Common myeloid progenitor, CD34-positive (primary cell): ENCODE results near the gene MTSS2.

Source experiments
- CTCF ChIA-PET: fragments of 350-600 bp; sonication (Branson Sonifier 250); formaldehyde crosslinking; loops from one replicate; lab custom pipeline; 2021; ENCODE audit warnings: antibody characterized with exemption; lab: Charles Lee
- POLR2A ChIA-PET: fragments of 350-600 bp; sonication (Branson Sonifier 250); formaldehyde crosslinking; loops from one replicate; lab custom pipeline; 2021; ENCODE audit warnings: antibody characterized with exemption; lab: Charles Lee
- DNase-seq, 3 donors: peaks; one replicate each; pipeline versions ENCODE4 v3.0.0 to v3.0.0-alpha.2; 2013
- H3K27ac ChIP-seq, 2 experiments: 1 replicate in 1 of 2; 2 replicates in 1 of 2; pipeline ENCODE4 v1.7.0; 2013; ENCODE audit warnings: inconsistent platforms in 2 of 2, low read length in 2 of 2, mild to moderate bottlenecking in 2 of 2, low read depth in 1 of 2, moderate library complexity in 1 of 2; ENCODE audit not compliant: severe bottlenecking in 2 of 2, insufficient read depth in 1 of 2, poor library complexity in 1 of 2
- H3K27me3 ChIP-seq, 5 experiments: replicated peaks in 2 of 5; 1 replicate in 3 of 5; 2 replicates in 2 of 5; pipeline versions ENCODE4 v1.6.1 to v1.7.0; 2013; ENCODE audit warnings: low read length in 4 of 5, mild to moderate bottlenecking in 2 of 5, moderate library complexity in 2 of 5, inconsistent platforms in 1 of 5; ENCODE audit not compliant: insufficient read depth in 5 of 5, control insufficient read depth in 4 of 5
- H3K36me3 ChIP-seq, 4 experiments: 1 replicate in 2 of 4; 2 replicates in 2 of 4; pipeline versions ENCODE4 v1.6.1 to v1.7.0; 2013; ENCODE audit warnings: low read length in 3 of 4, control low read depth in 1 of 4, mild to moderate bottlenecking in 1 of 4; ENCODE audit not compliant: control insufficient read depth in 4 of 4, insufficient read depth in 4 of 4
- H3K4me1 ChIP-seq, 4 experiments: 1 replicate in 3 of 4; 2 replicates in 1 of 4; pipeline versions ENCODE4 v1.6.1 to v1.7.1; 2013; ENCODE audit warnings: low read length in 3 of 4, mild to moderate bottlenecking in 3 of 4, control low read depth in 1 of 4, inconsistent platforms in 1 of 4, moderate library complexity in 1 of 4; ENCODE audit not compliant: control insufficient read depth in 4 of 4, insufficient read depth in 4 of 4; ENCODE audit errors: control extremely low read depth in 1 of 4
- H3K4me3 ChIP-seq, 7 experiments: 1 replicate in 4 of 7; 2 replicates in 3 of 7; pipeline versions ENCODE4 v1.5.1 to v1.7.0; 2013; ENCODE audit warnings: mild to moderate bottlenecking in 7 of 7, low read length in 6 of 7, moderate library complexity in 6 of 7, inconsistent platforms in 2 of 7, low read depth in 2 of 7, control low read depth in 1 of 7; ENCODE audit not compliant: insufficient read depth in 4 of 7, control insufficient read depth in 1 of 7; ENCODE audit errors: extremely low read depth in 1 of 7
- H3K9me3 ChIP-seq, 5 experiments: 1 replicate in 4 of 5; 2 replicates in 1 of 5; pipeline versions ENCODE4 v1.6.1 to v1.7.1; 2013; ENCODE audit warnings: low read length in 4 of 5, mild to moderate bottlenecking in 2 of 5, inconsistent platforms in 1 of 5, low read depth in 1 of 5, moderate library complexity in 1 of 5; ENCODE audit not compliant: control insufficient read depth in 4 of 5, insufficient read depth in 2 of 5; ENCODE audit errors: control extremely low read depth in 1 of 5
- WGBS: methylation state at CpG from one replicate; pipeline ENCODE4 v1.1.5; 2013; ENCODE audit not compliant: insufficient coverage; 5-methylcytosine and 5-hydroxymethylcytosine counted together

Gene MTSS2

GRCh38 chr16:70661918-70662641 is 23.8 kb downstream of the MTSS2 start:
- WGBS: 94% methylated on average over 17 of the region's 21 CpGs
- CTCF ChIA-PET: interaction anchor here (1.7 kb wide), 1 partner anchor 8 kb away, joined by 6 read pairs; no protein-coding TSS in a partner anchor

DNA sequence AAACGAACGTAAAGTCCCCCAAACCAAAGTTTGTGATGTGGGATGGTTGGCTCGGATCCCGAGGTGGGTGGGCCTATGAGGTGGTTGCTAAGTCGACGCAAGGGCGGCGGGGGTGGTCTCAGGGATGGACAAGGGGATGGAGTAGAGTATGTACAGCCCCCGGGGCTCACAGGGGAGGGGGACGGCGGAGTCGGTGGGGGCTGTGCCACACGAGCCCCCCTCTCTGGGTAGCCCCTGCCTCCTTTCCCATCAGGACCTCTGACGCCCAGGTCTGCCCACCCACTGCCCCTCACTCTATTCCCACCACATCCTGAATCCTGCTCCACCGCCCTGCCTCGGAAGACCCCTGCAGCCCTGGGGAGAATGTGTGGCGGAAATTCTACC is 24.3 kb downstream of the MTSS2 start:
- ChIA-PET CTCF (interaction anchor here (1.7 kb wide), 1 partner anchor 7 kb away, joined by 6 read pairs; no protein-coding TSS in a partner anchor), POLR2A (interaction anchor here (1.0 kb wide), 1 partner anchor 110 kb away, joined by 3 read pairs; no protein-coding TSS in a partner anchor)
- Histone ChIP-seq H3K9me3 (no peaks in the 10 kb centered on the region), H3K4me3 (no peak overlapping the region), H3K4me1 (no peaks in the 10 kb centered on the region), H3K27me3 (no peaks in the 10 kb centered on the region), H3K36me3 (peaks cover 2 to 33% (median 20%) of the 10 kb centered on the region in 4 experiments), H3K27ac (no peak overlapping the region)
- 91% methylated on average over 8 of the region's 17 CpGs for WGBS
- DNase-seq: no peak

More at GRCh38 chr16:70661918-70662641, 23.8 kb downstream of the MTSS2 start:
- Histone ChIP-seq H3K4me1 (no peaks in the 10 kb centered on the region), H3K4me3 (no peak overlapping the region), H3K36me3 (peaks cover 2 to 37% (median 23%) of the 10 kb centered on the region in 4 experiments), H3K27ac (no peak overlapping the region), H3K27me3 (no peaks in the 10 kb centered on the region), H3K9me3 (no peaks in the 10 kb centered on the region)
- no peak for DNase-seq
- POLR2A ChIA-PET: interaction anchor here (1.0 kb wide), 1 partner anchor 109 kb away, joined by 3 read pairs; no protein-coding TSS in a partner anchor

- CTCF ChIA-PET: interaction anchor here (2.3 kb wide), 1 partner anchor 110 kb away, joined by 11 read pairs; no protein-coding TSS in a partner anchor
- Histone ChIP-seq H3K9me3 (no peaks in the 10 kb centered on the region), H3K27me3 (no peaks in the 10 kb centered on the region), H3K4me1 (no peaks in the 10 kb centered on the region), H3K36me3 (peaks cover 0 to 26% (median 14%) of the 10 kb centered on the region in 4 experiments), H3K27ac (no peak overlapping the region), H3K4me3 (no peak overlapping the region)
- DNase-seq: no peak
- POLR2A ChIA-PET: no interaction called here
- WGBS: 40% methylated on average over 1 of the region's 7 CpGs
Measured at GRCh38 chr16:70660672-70661350, 25.0 kb downstream of the MTSS2 start.

- WGBS: 82% methylated on average over 8 of the region's 16 CpGs
- no peaks in the 10 kb centered on the region for H3K9me3 ChIP-seq
- no peak for DNase-seq
- no peak overlapping the region for H3K4me3 ChIP-seq
- CTCF ChIA-PET: interaction anchor here (0.7 to 2.3 kb wide), 5 partner anchors 10 to 111 kb away, joined by 3 to 11 read pairs (median 3); no protein-coding TSS in a partner anchor
- no peaks in the 10 kb centered on the region for H3K27me3 ChIP-seq
- peaks cover 0 to 20% (median 11%) of the 10 kb centered on the region in 4 experiments for H3K36me3 ChIP-seq
- no peaks in the 10 kb centered on the region for H3K4me1 ChIP-seq
- H3K27ac ChIP-seq: no peak overlapping the region
- POLR2A ChIA-PET: no interaction called here
Measured at GRCh38 chr16:70659953-70660671, 25.7 kb downstream of the MTSS2 start.

GRCh38 chr16:70659546-70659945 is 26.3 kb downstream of the MTSS2 start:
- Histone ChIP-seq H3K27ac (no peak overlapping the region), H3K36me3 (peaks cover 0 to 14% (median 8%) of the 10 kb centered on the region in 4 experiments), H3K4me3 (no peak overlapping the region), H3K9me3 (no peaks in the 10 kb centered on the region), H3K4me1 (no peaks in the 10 kb centered on the region), H3K27me3 (no peaks in the 10 kb centered on the region)
- DNase-seq: no peak
- CTCF ChIA-PET: interaction anchor here (0.6 to 2.3 kb wide), 6 partner anchors 9 to 283 kb away, joined by 3 to 11 read pairs (median 3); no protein-coding TSS in a partner anchor
- POLR2A ChIA-PET: no interaction called here
- 96% methylated on average over 8 of the region's 12 CpGs for WGBS

GRCh38 chr16:70658921-70659320 is 26.9 kb downstream of the MTSS2 start:
- ChIA-PET CTCF (interaction anchor here (0.6 to 2.3 kb wide), 4 partner anchors 12 to 282 kb away, joined by 3 to 11 read pairs (median 3); no protein-coding TSS in a partner anchor), POLR2A (no interaction called here)
- Histone ChIP-seq H3K27ac (no peak overlapping the region), H3K36me3 (peaks cover 0 to 9% (median 5%) of the 10 kb centered on the region in 4 experiments), H3K9me3 (no peaks in the 10 kb centered on the region), H3K27me3 (no peaks in the 10 kb centered on the region), H3K4me3 (no peak overlapping the region), H3K4me1 (peaks cover 0 to 4% (median 2%) of the 10 kb centered on the region in 4 experiments)
- DNase-seq: no peak
- 87% methylated on average over 5 of the region's 5 CpGs for WGBS
